ENCODE results near the gene EMC8. TPM values are rescaled to one million over a fixed set of nuclear protein-coding genes. Genes with fewer than 3 reads are reported as not detected.
A peak's percentile ranks its signal among the peaks of the same experiment; 100 is the strongest.
"Not testable (repeated sequence)": the region's sequence is repeated elsewhere in the genome, so short reads cannot be mapped to it uniquely, and the experiment has no call there.

Gene EMC8
- total RNA-seq: 28.3 TPM

- DNase-seq (ENCODE audit: low read depth in 2 of 3, low spot score in 2 of 3): peak; percentile 75 to 93 (median 91)
These were observed at the start of gene EMC8, which contains the start of gene COX4I1 for GRCh38 chr16:85799497-85800320. Gene EMC8 (minus strand): TSS chr16:85799544. CDS start chr16:85799295, 249 bp downstream. Gene COX4I1 (plus strand): TSS chr16:85799695. CDS start chr16:85801206, 1,511 bp downstream.

GRCh38 chr16:85848986-85849385 lies 49.6 kb upstream of the EMC8 start:
- no peak for DNase-seq (ENCODE audit: low read depth in 2 of 3, low spot score in 2 of 3)

GRCh38 chr16:85847681-85848601 lies 48.6 kb upstream of the EMC8 start:
- DNase-seq (ENCODE audit: low read depth in 2 of 3, low spot score in 2 of 3): no peak

GRCh38 chr16:85847036-85847435 lies 47.7 kb upstream of the EMC8 start:
- no peak for DNase-seq (ENCODE audit: low read depth in 2 of 3, low spot score in 2 of 3)

- DNase-seq (ENCODE audit: low read depth in 2 of 3, low spot score in 2 of 3): no peak
These were observed 47.1 kb upstream of the EMC8 start for GRCh38 chr16:85846461-85846860.

GRCh38 chr16:85845266-85845665 lies 45.9 kb upstream of the EMC8 start:
- no peak for DNase-seq (ENCODE audit: low read depth in 2 of 3, low spot score in 2 of 3)

- no peak for DNase-seq (ENCODE audit: low read depth in 2 of 3, low spot score in 2 of 3)
These were observed 45.4 kb upstream of the EMC8 start for GRCh38 chr16:85844786-85845185.

GRCh38 chr16:85844169-85844481 lies 44.8 kb upstream of the EMC8 start:
- no peak for DNase-seq (ENCODE audit: low read depth in 2 of 3, low spot score in 2 of 3)

GRCh38 chr16:85843471-85844168 lies 44.3 kb upstream of the EMC8 start:
- no peak for DNase-seq (ENCODE audit: low read depth in 2 of 3, low spot score in 2 of 3)

- DNase-seq (ENCODE audit: low read depth in 2 of 3, low spot score in 2 of 3): no peak
These were observed 43.5 kb upstream of the EMC8 start for GRCh38 chr16:85842848-85843247.

GRCh38 chr16:85842435-85842834 lies 43.1 kb upstream of the EMC8 start:
- DNase-seq (ENCODE audit: low read depth in 2 of 3, low spot score in 2 of 3): no peak

GRCh38 chr16:85840801-85841200 lies 41.5 kb upstream of the EMC8 start:
- no peak for DNase-seq (ENCODE audit: low read depth in 2 of 3, low spot score in 2 of 3)

GRCh38 chr16:85840395-85840794 lies 41.1 kb upstream of the EMC8 start:
- no peak for DNase-seq (ENCODE audit: low read depth in 2 of 3, low spot score in 2 of 3)

GRCh38 chr16:85839681-85840240 lies 40.4 kb upstream of the EMC8 start:
- no peak for DNase-seq (ENCODE audit: low read depth in 2 of 3, low spot score in 2 of 3)

GRCh38 chr16:85838876-85839585 lies 39.7 kb upstream of the EMC8 start:
- no peak for DNase-seq (ENCODE audit: low read depth in 2 of 3, low spot score in 2 of 3)

- no peak for DNase-seq (ENCODE audit: low read depth in 2 of 3, low spot score in 2 of 3)
These were observed 39.0 kb upstream of the EMC8 start for GRCh38 chr16:85838381-85838780.

- not testable (repeated sequence) for DNase-seq (ENCODE audit: low read depth in 2 of 3, low spot score in 2 of 3)
These were observed 38.3 kb upstream of the EMC8 start for GRCh38 chr16:85837654-85838053.

GRCh38 chr16:85836706-85837582 lies 37.6 kb upstream of the EMC8 start:
- no peak for DNase-seq (ENCODE audit: low read depth in 2 of 3, low spot score in 2 of 3)
